GM23338 (cell line): ENCODE measurements around the gene DLEU7.

Source experiments
- CREB1 ChIP-seq: fragments of 250-450 bp; sonication (Bioruptor Pico); IDR thresholded peaks from 2 replicates; pipeline ENCODE4 v1.5.0; 2020; ENCODE audit warnings: low read depth, mild to moderate bottlenecking, moderate library complexity
- CTCF ChIP-seq, 2 experiments: fragments of 200-600 bp in 1 of 2; sonication (generic) in 1 of 2; conservative IDR thresholded peaks; 2 replicates each; pipeline versions ENCODE4 v1.5.1 to v1.6.1; 2016 to 2017; ENCODE audit warnings: antibody characterized with exemption in 2 of 2, low read depth in 2 of 2, mild to moderate bottlenecking in 2 of 2, moderate library complexity in 1 of 2
- ETS1 ChIP-seq: IDR thresholded peaks from 2 replicates; pipeline ENCODE4 v1.6.1; 2016; ENCODE audit warnings: antibody characterized with exemption
- EZH2 ChIP-seq: fragments of 200-600 bp; sonication (generic); IDR thresholded peaks from one replicate; pipeline ENCODE4 v1.8.0; 2017; ENCODE audit warnings: antibody characterized with exemption, mild to moderate bottlenecking, low read depth; ENCODE audit not compliant: unreplicated experiment
- EZH2phosphoT487 ChIP-seq: fragments of 200-600 bp; sonication (generic); IDR thresholded peaks from one replicate; pipeline ENCODE4 v1.8.1; 2018; ENCODE audit warnings: antibody characterized with exemption; ENCODE audit not compliant: unreplicated experiment
- JUNB ChIP-seq: IDR thresholded peaks from one replicate; pipeline ENCODE4 v1.6.1; 2016; ENCODE audit warnings: antibody characterized with exemption; ENCODE audit not compliant: unreplicated experiment
- NANOG ChIP-seq: IDR thresholded peaks from 2 replicates; pipeline ENCODE4 v1.6.1; 2016; ENCODE audit warnings: antibody characterized with exemption, borderline replicate concordance
- TF ChIP-seq, protein P1 (sequence below): IDR thresholded peaks from one replicate; pipeline ENCODE4 v1.6.1; 2018; ENCODE audit warnings: antibody characterized with exemption; ENCODE audit not compliant: unreplicated experiment

- TF ChIP-seq CTCF (conservative IDR thresholded peaks at IDR 0.05; ENCODE audit: low read depth in 2 of 2) (no peak), ETS1 (no peak), EZH2phosphoT487 (no peak), CREB1 (CRISPR knock-in tag) (no peak), EZH2 (no peak), JUNB (no peak), NANOG (no peak)
- TF ChIP-seq, protein P1, sequence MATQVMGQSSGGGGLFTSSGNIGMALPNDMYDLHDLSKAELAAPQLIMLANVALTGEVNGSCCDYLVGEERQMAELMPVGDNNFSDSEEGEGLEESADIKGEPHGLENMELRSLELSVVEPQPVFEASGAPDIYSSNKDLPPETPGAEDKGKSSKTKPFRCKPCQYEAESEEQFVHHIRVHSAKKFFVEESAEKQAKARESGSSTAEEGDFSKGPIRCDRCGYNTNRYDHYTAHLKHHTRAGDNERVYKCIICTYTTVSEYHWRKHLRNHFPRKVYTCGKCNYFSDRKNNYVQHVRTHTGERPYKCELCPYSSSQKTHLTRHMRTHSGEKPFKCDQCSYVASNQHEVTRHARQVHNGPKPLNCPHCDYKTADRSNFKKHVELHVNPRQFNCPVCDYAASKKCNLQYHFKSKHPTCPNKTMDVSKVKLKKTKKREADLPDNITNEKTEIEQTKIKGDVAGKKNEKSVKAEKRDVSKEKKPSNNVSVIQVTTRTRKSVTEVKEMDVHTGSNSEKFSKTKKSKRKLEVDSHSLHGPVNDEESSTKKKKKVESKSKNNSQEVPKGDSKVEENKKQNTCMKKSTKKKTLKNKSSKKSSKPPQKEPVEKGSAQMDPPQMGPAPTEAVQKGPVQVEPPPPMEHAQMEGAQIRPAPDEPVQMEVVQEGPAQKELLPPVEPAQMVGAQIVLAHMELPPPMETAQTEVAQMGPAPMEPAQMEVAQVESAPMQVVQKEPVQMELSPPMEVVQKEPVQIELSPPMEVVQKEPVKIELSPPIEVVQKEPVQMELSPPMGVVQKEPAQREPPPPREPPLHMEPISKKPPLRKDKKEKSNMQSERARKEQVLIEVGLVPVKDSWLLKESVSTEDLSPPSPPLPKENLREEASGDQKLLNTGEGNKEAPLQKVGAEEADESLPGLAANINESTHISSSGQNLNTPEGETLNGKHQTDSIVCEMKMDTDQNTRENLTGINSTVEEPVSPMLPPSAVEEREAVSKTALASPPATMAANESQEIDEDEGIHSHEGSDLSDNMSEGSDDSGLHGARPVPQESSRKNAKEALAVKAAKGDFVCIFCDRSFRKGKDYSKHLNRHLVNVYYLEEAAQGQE: no peak
Observed at GRCh38 chr13:50873991-50874390, 30.5 kb upstream of the DLEU7 start.
